Astrocyte (in vitro differentiated cells and primary cell): Measurements from ENCODE around the gene XPO6. TPM values are rescaled to one million over a fixed set of nuclear protein-coding genes. Genes with fewer than 3 reads are reported as not detected.

Experiments used
- DNase-seq: peaks from one replicate; pipeline ENCODE4 v3.0.0-alpha.2; 2010; ENCODE audit warnings: low read depth
- FAIRE-seq: peaks from 2 replicates; lab custom pipeline; 2011; peaks lifted over from hg19 to GRCh38; lab: Jason Lieb, UNC
- H2AFZ ChIP-seq: 2 replicates; pipeline ENCODE4 v1.6.0; 2012; ENCODE audit warnings: low read depth, low read length, inconsistent platforms
- H3K27ac ChIP-seq: 2 replicates; pipeline ENCODE4 v1.5.1; 2011; ENCODE audit warnings: low read depth, low read length, inconsistent platforms
- H3K27me3 ChIP-seq: 2 replicates; pipeline ENCODE4 v1.6.0; 2011; ENCODE audit warnings: low read length, inconsistent platforms; ENCODE audit not compliant: insufficient read depth
- H3K36me3 ChIP-seq: 2 replicates; pipeline ENCODE4 v1.5.1; 2011; ENCODE audit warnings: low read length, inconsistent platforms; ENCODE audit not compliant: insufficient read depth
- H3K4me1 ChIP-seq: 2 replicates; pipeline ENCODE4 v1.5.1; 2011; ENCODE audit warnings: low read length, inconsistent platforms; ENCODE audit not compliant: insufficient read depth
- H3K4me2 ChIP-seq: 2 replicates; pipeline ENCODE4 v1.6.0; 2012; ENCODE audit warnings: low read length, inconsistent platforms
- H3K4me3 ChIP-seq: 2 replicates; pipeline ENCODE4 v1.5.1; 2011; ENCODE audit warnings: low read depth, mild to moderate bottlenecking, low read length, inconsistent platforms; ENCODE audit not compliant: insufficient read depth
- H3K79me2 ChIP-seq: 2 replicates; pipeline ENCODE4 v1.6.0; 2012; ENCODE audit warnings: mild to moderate bottlenecking, low read length, inconsistent platforms; ENCODE audit not compliant: insufficient read depth
- H3K9ac ChIP-seq: 2 replicates; pipeline ENCODE4 v1.6.0; 2012; ENCODE audit warnings: mild to moderate bottlenecking, low read length, inconsistent platforms
- H3K9me3 ChIP-seq: 2 replicates; pipeline ENCODE4 v1.5.1; 2012; ENCODE audit warnings: low read depth, mild to moderate bottlenecking, low read length, inconsistent platforms; ENCODE audit not compliant: insufficient read depth
- H4K20me1 ChIP-seq: 2 replicates; pipeline ENCODE4 v1.6.0; 2012; ENCODE audit warnings: low read length, inconsistent platforms; ENCODE audit not compliant: insufficient read depth
- H3K27ac Mint-ChIP-seq: one replicate; pipeline ENCODE4 v1.8.0; 2021; ENCODE audit warnings: mild to moderate bottlenecking, mixed read lengths; ENCODE audit not compliant: unreplicated experiment
- H3K27me3 Mint-ChIP-seq: one replicate; pipeline ENCODE4 v1.8.0; 2021; ENCODE audit warnings: low read depth, mixed read lengths; ENCODE audit not compliant: unreplicated experiment
- H3K36me3 Mint-ChIP-seq: one replicate; pipeline ENCODE4 v1.8.0; 2021; ENCODE audit warnings: low read depth, mixed read lengths; ENCODE audit not compliant: unreplicated experiment
- H3K4me1 Mint-ChIP-seq: one replicate; pipeline ENCODE4 v1.8.0; 2021; ENCODE audit warnings: low read depth, mixed read lengths; ENCODE audit not compliant: unreplicated experiment
- H3K4me3 Mint-ChIP-seq: one replicate; pipeline ENCODE4 v1.8.0; 2021; ENCODE audit warnings: mild to moderate bottlenecking, moderate library complexity, mixed read lengths; ENCODE audit not compliant: unreplicated experiment
- H3K9me3 Mint-ChIP-seq: one replicate; pipeline ENCODE4 v1.8.0; 2021; ENCODE audit warnings: mild to moderate bottlenecking, mixed read lengths; ENCODE audit not compliant: unreplicated experiment
- CTCF ChIP-seq: IDR thresholded peaks from 2 replicates; pipeline ENCODE4 v1.5.1; 2011; ENCODE audit warnings: low read depth, mild to moderate bottlenecking, inconsistent platforms, low read length, moderate library complexity; ENCODE audit not compliant: insufficient read depth
- EZH2 ChIP-seq: IDR thresholded peaks from 2 replicates; pipeline ENCODE4 v1.6.1; 2012; ENCODE audit warnings: mild to moderate bottlenecking, low read length, inconsistent platforms; ENCODE audit not compliant: insufficient read depth
- total RNA-seq: library from RNA; stranded (reverse); gene quantifications from 2 replicates; pipeline ENCODE4 v1.2.1, GENCODE V29; 2021

The XPO6 gene
- total RNA-seq, 1 donor from 2014 or later, result 135 TPM

DNA sequence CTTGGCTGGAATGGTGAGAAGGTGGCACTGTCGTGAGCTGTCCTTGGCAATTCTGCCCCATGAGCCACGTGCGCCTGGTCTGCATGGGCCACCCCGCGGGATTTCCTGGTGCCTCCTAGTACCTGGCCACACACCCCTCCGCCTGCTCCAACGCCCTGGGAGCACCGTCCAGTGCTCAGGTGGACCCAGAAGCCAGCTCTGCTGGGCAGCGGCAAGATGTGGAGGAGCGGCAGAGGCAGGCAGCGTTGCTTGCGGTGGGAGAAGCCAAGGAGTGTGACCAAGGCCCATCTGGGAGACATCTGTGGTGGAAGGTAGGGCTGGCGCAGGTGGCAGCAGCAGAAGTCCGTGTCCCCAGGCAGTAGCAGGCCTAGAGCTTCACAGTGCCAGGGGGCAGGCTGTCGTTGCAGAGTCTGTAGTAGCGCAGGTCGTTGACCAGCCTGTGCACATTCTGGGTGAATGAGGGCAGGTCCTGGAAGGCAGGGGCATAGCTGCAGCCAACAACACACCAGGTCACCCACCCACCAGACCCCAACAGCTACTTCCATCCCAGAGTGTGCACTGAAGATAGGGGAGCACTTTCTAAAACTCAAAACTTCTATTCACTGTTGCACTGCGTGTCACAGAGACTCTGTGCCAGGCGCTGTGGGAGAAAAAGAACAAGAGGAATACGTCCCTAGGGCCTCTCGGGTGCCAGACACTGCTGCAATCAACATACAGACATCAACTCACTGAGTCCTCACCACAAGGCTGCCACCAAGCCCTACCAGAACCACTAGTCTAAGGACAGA lies 113.4 kb downstream of the XPO6 start:
- FAIRE-seq (no peak), DNase-seq (no peak)
- no peaks in the 10 kb centered on the region for H3K9me3 Mint-ChIP-seq
- no peaks in the 10 kb centered on the region for H3K27me3 Mint-ChIP-seq
- H3K4me1 Mint-ChIP-seq, result no peaks in the 10 kb centered on the region
- no peak overlapping the region for H3K4me3 Mint-ChIP-seq
- Histone ChIP-seq H3K27me3 (no peaks in the 10 kb centered on the region), H3K27ac (no peak overlapping the region), H3K9me3 (no peaks in the 10 kb centered on the region), H3K4me1 (no peaks in the 10 kb centered on the region), H3K4me2 (no peak overlapping the region), H3K79me2 (peaks cover 2% of the 10 kb centered on the region), H3K4me3 (no peak overlapping the region), H2AFZ (no peak overlapping the region), H3K36me3 (peaks cover 24% of the 10 kb centered on the region), H4K20me1 (peaks cover 46% of the 10 kb centered on the region), H3K9ac (no peak overlapping the region)
- TF ChIP-seq CTCF (no peak), EZH2 (no peak)
- no peak overlapping the region for H3K27ac Mint-ChIP-seq
- H3K36me3 Mint-ChIP-seq, result peaks cover 20% of the 10 kb centered on the region

DNA sequence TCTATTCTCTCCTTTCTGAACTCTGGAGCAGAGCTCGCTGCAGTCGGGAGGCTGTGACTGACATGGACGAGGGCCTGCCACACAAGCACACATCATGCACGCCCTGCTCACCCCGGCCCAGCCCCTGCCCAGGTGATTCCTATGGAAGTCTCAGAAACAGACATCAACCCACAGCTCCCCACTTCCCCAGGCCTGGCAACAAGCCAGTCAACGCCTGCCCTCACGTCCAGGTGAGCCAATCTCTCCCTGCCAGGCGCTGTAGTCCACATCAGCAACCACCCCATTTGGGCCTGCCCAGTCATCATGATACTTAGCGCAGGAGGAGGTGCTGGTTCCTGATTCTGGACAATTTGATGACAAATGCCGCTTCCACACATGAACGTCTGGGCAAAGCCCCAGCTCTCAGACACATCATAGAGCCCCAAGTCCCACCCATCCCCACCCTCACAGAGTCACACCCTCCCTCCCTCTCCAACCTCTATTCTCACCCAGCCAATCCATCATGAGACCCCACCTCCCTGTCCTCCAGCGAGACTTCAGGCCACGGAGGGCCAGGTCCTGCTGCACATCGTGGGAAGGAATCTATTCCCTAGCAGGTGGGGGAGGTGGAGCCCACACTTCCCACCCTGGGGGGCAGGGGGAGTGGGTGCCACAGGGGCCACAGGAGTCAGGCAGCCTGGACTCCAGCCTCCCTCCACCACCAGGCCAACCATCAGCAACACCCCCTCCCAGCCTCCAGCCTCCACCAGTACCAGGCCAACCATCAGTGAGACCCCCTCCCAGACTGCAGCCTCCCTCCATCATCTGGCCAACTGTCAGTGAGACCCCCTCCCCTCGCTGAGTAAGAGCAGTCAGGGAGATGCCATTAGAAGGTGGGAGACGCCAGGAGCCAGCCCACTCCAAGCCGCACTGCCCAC lies 114.5 kb downstream of the XPO6 start:
- DNase-seq (no peak), FAIRE-seq (no peak)
- Mint-ChIP-seq H3K4me3 (no peak overlapping the region), H3K27ac (no peak overlapping the region), H3K36me3 (peaks cover 18% of the 10 kb centered on the region), H3K27me3 (no peaks in the 10 kb centered on the region), H3K4me1 (peaks cover 6% of the 10 kb centered on the region), H3K9me3 (no peaks in the 10 kb centered on the region)
- Histone ChIP-seq H3K4me2 (no peak overlapping the region), H2AFZ (no peak overlapping the region), H3K4me3 (no peak overlapping the region), H3K9me3 (no peaks in the 10 kb centered on the region), H3K79me2 (peaks cover 2% of the 10 kb centered on the region), H4K20me1 (peaks cover 51% of the 10 kb centered on the region), H3K4me1 (no peaks in the 10 kb centered on the region), H3K36me3 (peaks cover 20% of the 10 kb centered on the region), H3K9ac (no peak overlapping the region), H3K27ac (no peak overlapping the region), H3K27me3 (no peaks in the 10 kb centered on the region)
- TF ChIP-seq EZH2, result no peak
- no peak for TF ChIP-seq CTCF
